HG03457 (cell line): ENCODE measurements around the gene PLEKHM3.

ENCODE experiments used
- ATAC-seq: cut with Tn5 transposase; IDR thresholded peaks from one replicate; pipeline ENCODE4 v1.9.1; 2021; ENCODE audit warnings: moderate number of reproducible peaks; ENCODE audit not compliant: unreplicated experiment

The PLEKHM3 gene

GRCh38 chr2:208025037-208025813 is at the start of gene PLEKHM3:
TSS of gene PLEKHM3 (minus strand) at chr2:208025527. CDS start at chr2:208001639, 23,888 bp downstream.
- peak; percentile 80 for ATAC-seq

GRCh38 chr2:208074610-208075356 is 49.5 kb upstream of the PLEKHM3 start:
- ATAC-seq = no peak

- no peak for ATAC-seq
These were observed 47.0 kb upstream of the PLEKHM3 start for GRCh38 chr2:208072250-208072892.

- ATAC-seq = no peak
These were observed 43.9 kb upstream of the PLEKHM3 start for GRCh38 chr2:208069186-208069585.

GRCh38 chr2:208066016-208066415 is 40.7 kb upstream of the PLEKHM3 start:
- ATAC-seq = no peak

- ATAC-seq = no peak
These were observed 40.1 kb upstream of the PLEKHM3 start for GRCh38 chr2:208065476-208065875.

GRCh38 chr2:208064220-208064961 is 39.1 kb upstream of the PLEKHM3 start:
- ATAC-seq = peak; percentile 82

GRCh38 chr2:208062961-208063360 is 37.6 kb upstream of the PLEKHM3 start:
- ATAC-seq = no peak

- no peak for ATAC-seq
These were observed 36.8 kb upstream of the PLEKHM3 start for GRCh38 chr2:208062113-208062512.

- no peak for ATAC-seq
These were observed 31.8 kb upstream of the PLEKHM3 start for GRCh38 chr2:208057108-208057507.

GRCh38 chr2:208049441-208049840 is 24.1 kb upstream of the PLEKHM3 start:
- ATAC-seq = no peak

- no peak for ATAC-seq
These were observed 23.7 kb upstream of the PLEKHM3 start for GRCh38 chr2:208049006-208049405.

GRCh38 chr2:208047840-208048239 is 22.5 kb upstream of the PLEKHM3 start:
- ATAC-seq = no peak

GRCh38 chr2:208046686-208047085 is 21.4 kb upstream of the PLEKHM3 start:
- ATAC-seq = no peak

GRCh38 chr2:208042450-208042849 is 17.1 kb upstream of the PLEKHM3 start:
- no peak for ATAC-seq

- ATAC-seq = no peak
These were observed 16.7 kb upstream of the PLEKHM3 start for GRCh38 chr2:208042041-208042440.

- no peak for ATAC-seq
These were observed 15.2 kb upstream of the PLEKHM3 start for GRCh38 chr2:208040199-208041171.

- no peak for ATAC-seq
These were observed 14.2 kb upstream of the PLEKHM3 start for GRCh38 chr2:208039376-208040110.
